ENCODE data around the gene HFE. TPM values are rescaled to one million over a fixed set of nuclear protein-coding genes. Genes with fewer than 3 reads are reported as not detected.

Gene HFE
- total and polyA plus RNA-seq, 2 of the 13 experiments (the other 11 are each of a cell fraction or from before 2014, with no cell fraction given): 3.7 to 6.3 TPM

GRCh38 chr6:26054781-26055718, 32.2 kb upstream of the HFE start (continued):
- TF ChIP-seq, protein P1, sequence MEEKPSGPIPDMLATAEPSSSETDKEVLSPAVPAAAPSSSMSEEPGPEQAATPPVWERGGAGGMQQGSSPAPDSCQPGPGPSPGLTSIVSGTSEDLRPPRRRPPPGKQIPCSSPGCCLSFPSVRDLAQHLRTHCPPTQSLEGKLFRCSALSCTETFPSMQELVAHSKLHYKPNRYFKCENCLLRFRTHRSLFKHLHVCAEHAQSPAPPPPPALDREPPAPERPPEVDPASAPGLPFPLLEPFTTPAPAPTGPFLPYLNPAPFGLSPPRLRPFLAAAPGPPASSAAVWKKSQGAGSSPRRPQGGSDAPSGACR (CRISPR knock-in tag; IDR thresholded peaks at IDR 0.05): no peak
- TF ChIP-seq ZNF605 (CRISPR knock-in tag; IDR thresholded peaks at IDR 0.05) (peak; percentile 76), MAFG (CRISPR knock-in tag; IDR thresholded peaks at IDR 0.05) (no peak), NR0B2 (CRISPR knock-in tag; IDR thresholded peaks at IDR 0.05) (peak; percentile 31; the same call in 1 of the 2 replicates), FOSL1 (CRISPR knock-in tag; IDR thresholded peaks at IDR 0.05; ENCODE audit: borderline replicate concordance) (no peak; the same call in 1 of the 2 replicates), SOX5 (CRISPR knock-in tag; IDR thresholded peaks at IDR 0.05; ENCODE audit: borderline replicate concordance) (peak; percentile 76), SP4 (CRISPR knock-in tag; IDR thresholded peaks at IDR 0.05) (no peak), ARNT (IDR thresholded peaks at IDR 0.05) (no peak), ZNF580 (CRISPR knock-in tag; IDR thresholded peaks at IDR 0.05; ENCODE audit: borderline replicate concordance, low read depth) (peak; percentile 52; the same call in 1 of the 2 replicates), ZNF569 (CRISPR knock-in tag; IDR thresholded peaks at IDR 0.05; ENCODE audit: borderline replicate concordance) (no peak), NKX3-1 (CRISPR knock-in tag; IDR thresholded peaks at IDR 0.05) (peak; percentile 84), ZNF841 (CRISPR knock-in tag; IDR thresholded peaks at IDR 0.05; ENCODE audit: borderline replicate concordance) (no peak), ZBTB2 (CRISPR knock-in tag; IDR thresholded peaks at IDR 0.05; ENCODE audit: low read depth) (no peak), ZNF430 (CRISPR knock-in tag; IDR thresholded peaks at IDR 0.05) (peak; percentile 32; the same call in 1 of the 2 replicates), TAF15 (IDR thresholded peaks at IDR 0.05; ENCODE audit: low read depth, low read length, poor library complexity, severe bottlenecking) (no peak), ZNF530 (CRISPR knock-in tag; IDR thresholded peaks at IDR 0.05; ENCODE audit: low read depth) (0 out of 2 replicates have a peak, but pooled peaks have one; percentile 0), CCDC6 (CRISPR knock-in tag; IDR thresholded peaks at IDR 0.05) (0 out of 2 replicates have a peak, but pooled peaks have one; percentile 73), ZNF44 (CRISPR knock-in tag; IDR thresholded peaks at IDR 0.05) (no peak; the same call in 1 of the 2 replicates), CEBPB (IDR thresholded peaks at IDR 0.05; ENCODE audit: borderline replicate concordance, low read depth, low read length) (no peak), ZNF558 (CRISPR knock-in tag; IDR thresholded peaks at IDR 0.05; ENCODE audit: borderline replicate concordance) (no peak), CREB1 (IDR thresholded peaks at IDR 0.05) (peak; percentile 41; the same call in 1 of the 2 replicates), CREB1 (CRISPR knock-in tag; IDR thresholded peaks at IDR 0.05) (peak; percentile 75)
- TF ChIP-seq, protein P2, sequence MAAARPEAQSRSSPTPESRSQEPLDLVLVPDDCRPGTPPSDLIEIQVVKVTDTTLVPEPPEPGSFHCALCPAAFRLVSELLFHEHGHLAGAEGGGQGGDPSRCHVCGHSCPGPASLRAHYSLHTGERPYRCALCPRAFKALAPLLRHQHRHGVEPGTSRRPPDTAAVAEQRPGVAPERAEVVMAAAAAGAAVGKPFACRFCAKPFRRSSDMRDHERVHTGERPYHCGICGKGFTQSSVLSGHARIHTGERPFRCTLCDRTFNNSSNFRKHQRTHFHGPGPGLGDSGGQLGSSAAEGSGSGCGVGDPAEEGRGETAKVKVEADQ (CRISPR knock-in tag; IDR thresholded peaks at IDR 0.05; ENCODE audit: borderline replicate concordance): no peak
- TF ChIP-seq, protein P3, sequence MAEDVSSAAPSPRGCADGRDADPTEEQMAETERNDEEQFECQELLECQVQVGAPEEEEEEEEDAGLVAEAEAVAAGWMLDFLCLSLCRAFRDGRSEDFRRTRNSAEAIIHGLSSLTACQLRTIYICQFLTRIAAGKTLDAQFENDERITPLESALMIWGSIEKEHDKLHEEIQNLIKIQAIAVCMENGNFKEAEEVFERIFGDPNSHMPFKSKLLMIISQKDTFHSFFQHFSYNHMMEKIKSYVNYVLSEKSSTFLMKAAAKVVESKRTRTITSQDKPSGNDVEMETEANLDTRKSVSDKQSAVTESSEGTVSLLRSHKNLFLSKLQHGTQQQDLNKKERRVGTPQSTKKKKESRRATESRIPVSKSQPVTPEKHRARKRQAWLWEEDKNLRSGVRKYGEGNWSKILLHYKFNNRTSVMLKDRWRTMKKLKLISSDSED (CRISPR knock-in tag; IDR thresholded peaks at IDR 0.05): no peak
